A549 (cell line): Measurements from ENCODE around the gene SSR1.

ENCODE experiments used
- BCL3 ChIP-seq: fragments of >200 bp; sonication (Bioruptor Twin); formaldehyde crosslinking; IDR thresholded peaks from 3 replicates; pipeline ENCODE4 v1.6.1; 2016
- BHLHE40 ChIP-seq: IDR thresholded peaks from 2 replicates; pipeline ENCODE4 v1.6.1; 2012; ENCODE audit warnings: low read depth, low read length, inconsistent platforms
- CBX2 ChIP-seq: fragments of 200-600 bp; sonication (generic); IDR thresholded peaks from 2 replicates; pipeline ENCODE4 v1.6.1; 2016; ENCODE audit warnings: low read depth, mild to moderate bottlenecking, borderline replicate concordance
- CHD2 ChIP-seq: fragments of 150-350 bp; IDR thresholded peaks from 2 replicates; pipeline ENCODE4 v1.6.1; 2014; ENCODE audit warnings: low read length; ENCODE audit not compliant: partially characterized antibody
- EP300 ChIP-seq, 2 experiments: fragments of >200 bp; sonication (Bioruptor Twin); formaldehyde crosslinking; IDR thresholded peaks; 2 replicates in 1 of 2; 3 replicates in 1 of 2; pipeline ENCODE4 v1.6.1; 2016 to 2017
- FOSL2 ChIP-seq, 2 experiments: fragments of 450-650 bp in 1 of 2; fragments of >200 bp in 1 of 2; sonication (Bioruptor Twin) in 1 of 2; formaldehyde crosslinking; IDR thresholded peaks; 2 replicates each; pipeline versions ENCODE4 v1.5.0 to v1.6.1; 2016 to 2020; ENCODE audit warnings: mild to moderate bottlenecking in 1 of 2, moderate library complexity in 1 of 2
- JUNB ChIP-seq: fragments of >200 bp; sonication (Bioruptor Twin); formaldehyde crosslinking; IDR thresholded peaks from 2 replicates; pipeline ENCODE4 v1.6.1; 2016
- MAX ChIP-seq: IDR thresholded peaks from 2 replicates; pipeline ENCODE4 v1.6.1; 2012
- MAZ ChIP-seq: fragments of 150-350 bp; IDR thresholded peaks from 2 replicates; pipeline ENCODE4 v1.6.1; 2014; ENCODE audit warnings: antibody characterized with exemption, low read depth, low read length, borderline replicate concordance
- MYC ChIP-seq: IDR thresholded peaks from 2 replicates; pipeline ENCODE4 v1.6.1; 2012; ENCODE audit warnings: mild to moderate bottlenecking, inconsistent platforms, low read length, improper control_type of control experiment, borderline replicate concordance
- POLR2A ChIP-seq: IDR thresholded peaks from 2 replicates; pipeline ENCODE4 v1.6.1; 2012; ENCODE audit warnings: mild to moderate bottlenecking, low read length
- RFX5 ChIP-seq: fragments of 450-650 bp; IDR thresholded peaks from 2 replicates; pipeline ENCODE4 v1.7.1; 2014; ENCODE audit warnings: antibody characterized with exemption, mild to moderate bottlenecking, moderate library complexity
- SMC3 ChIP-seq: fragments of >200 bp; sonication (Bioruptor Twin); formaldehyde crosslinking; IDR thresholded peaks from 3 replicates; pipeline ENCODE4 v1.6.1; 2018; ENCODE audit warnings: inconsistent platforms
- TF ChIP-seq, protein P1 (sequence below): fragments of >200 bp; sonication (Bioruptor Twin); formaldehyde crosslinking; IDR thresholded peaks from 3 replicates; pipeline ENCODE4 v1.5.1; 2016

GRCh38 chr6:7335519-7335918, 22.5 kb upstream of the SSR1 start:
- no peak for TF ChIP-seq BHLHE40
- no peak for TF ChIP-seq EP300 (IDR thresholded peaks at IDR 0.05)
- TF ChIP-seq MAX = no peak
- TF ChIP-seq, protein P1, sequence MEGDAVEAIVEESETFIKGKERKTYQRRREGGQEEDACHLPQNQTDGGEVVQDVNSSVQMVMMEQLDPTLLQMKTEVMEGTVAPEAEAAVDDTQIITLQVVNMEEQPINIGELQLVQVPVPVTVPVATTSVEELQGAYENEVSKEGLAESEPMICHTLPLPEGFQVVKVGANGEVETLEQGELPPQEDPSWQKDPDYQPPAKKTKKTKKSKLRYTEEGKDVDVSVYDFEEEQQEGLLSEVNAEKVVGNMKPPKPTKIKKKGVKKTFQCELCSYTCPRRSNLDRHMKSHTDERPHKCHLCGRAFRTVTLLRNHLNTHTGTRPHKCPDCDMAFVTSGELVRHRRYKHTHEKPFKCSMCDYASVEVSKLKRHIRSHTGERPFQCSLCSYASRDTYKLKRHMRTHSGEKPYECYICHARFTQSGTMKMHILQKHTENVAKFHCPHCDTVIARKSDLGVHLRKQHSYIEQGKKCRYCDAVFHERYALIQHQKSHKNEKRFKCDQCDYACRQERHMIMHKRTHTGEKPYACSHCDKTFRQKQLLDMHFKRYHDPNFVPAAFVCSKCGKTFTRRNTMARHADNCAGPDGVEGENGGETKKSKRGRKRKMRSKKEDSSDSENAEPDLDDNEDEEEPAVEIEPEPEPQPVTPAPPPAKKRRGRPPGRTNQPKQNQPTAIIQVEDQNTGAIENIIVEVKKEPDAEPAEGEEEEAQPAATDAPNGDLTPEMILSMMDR = no peak
- TF ChIP-seq JUNB = no peak
- TF ChIP-seq CHD2 = no peak
- no peak for TF ChIP-seq MAZ
- no peak for TF ChIP-seq POLR2A
- TF ChIP-seq SMC3 = no peak
- TF ChIP-seq MYC = no peak
- no peak for TF ChIP-seq RFX5
- no peak for TF ChIP-seq FOSL2 (IDR thresholded peaks at IDR 0.05)
- TF ChIP-seq FOSL2 (CRISPR knock-in tag; IDR thresholded peaks at IDR 0.05) = no peak
- no peak for TF ChIP-seq BCL3
- no peak for TF ChIP-seq CBX2
